IPS-NIHi7 (cell line): Measurements from ENCODE around the gene OTP.

Experiments
- DNase-seq: peaks from one replicate; pipeline ENCODE4 v3.0.0; 2012; ENCODE audit warnings: mixed read lengths; ENCODE audit errors: extremely low spot score

OTP gene

GRCh38 chr5:77637998-77638762 lies at the start of gene OTP:
OTP (minus strand) TSS chr5:77638713; CDS start chr5:77638549, 164 bp downstream.
- DNase-seq, result no peak

DNA sequence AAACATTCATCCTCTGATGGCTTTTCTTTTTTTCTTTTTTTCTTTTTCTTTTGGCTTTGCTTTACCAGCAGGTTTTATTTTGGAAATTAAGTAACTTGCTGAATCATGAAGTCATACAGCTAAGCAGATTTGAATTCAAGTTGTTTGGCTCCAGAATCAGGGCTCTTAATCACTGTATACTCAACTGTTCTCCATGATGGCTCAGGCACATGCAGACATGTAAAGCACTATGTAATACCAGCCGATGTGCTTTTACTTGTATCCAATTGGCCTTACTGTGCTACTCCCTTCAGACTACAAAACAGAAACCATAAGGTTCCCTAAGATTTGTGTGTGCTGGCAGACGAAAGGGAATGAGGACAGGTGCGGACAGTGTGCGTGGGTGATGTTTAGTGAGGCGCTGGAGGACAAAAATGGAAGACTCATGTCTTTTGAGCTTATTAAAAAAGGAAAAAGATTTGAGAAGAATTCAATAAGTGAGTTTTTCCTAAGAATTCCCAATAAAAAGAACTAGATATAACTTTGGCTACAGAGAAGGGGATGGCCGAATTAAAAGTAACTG lies 44.7 kb upstream of the OTP start:
- no peak for DNase-seq

GRCh38 chr5:77670526-77670925 lies 32.0 kb upstream of the OTP start:
- DNase-seq, result no peak

- no peak for DNase-seq
These were observed 31.2 kb upstream of the OTP start for GRCh38 chr5:77669677-77670076.

DNA sequence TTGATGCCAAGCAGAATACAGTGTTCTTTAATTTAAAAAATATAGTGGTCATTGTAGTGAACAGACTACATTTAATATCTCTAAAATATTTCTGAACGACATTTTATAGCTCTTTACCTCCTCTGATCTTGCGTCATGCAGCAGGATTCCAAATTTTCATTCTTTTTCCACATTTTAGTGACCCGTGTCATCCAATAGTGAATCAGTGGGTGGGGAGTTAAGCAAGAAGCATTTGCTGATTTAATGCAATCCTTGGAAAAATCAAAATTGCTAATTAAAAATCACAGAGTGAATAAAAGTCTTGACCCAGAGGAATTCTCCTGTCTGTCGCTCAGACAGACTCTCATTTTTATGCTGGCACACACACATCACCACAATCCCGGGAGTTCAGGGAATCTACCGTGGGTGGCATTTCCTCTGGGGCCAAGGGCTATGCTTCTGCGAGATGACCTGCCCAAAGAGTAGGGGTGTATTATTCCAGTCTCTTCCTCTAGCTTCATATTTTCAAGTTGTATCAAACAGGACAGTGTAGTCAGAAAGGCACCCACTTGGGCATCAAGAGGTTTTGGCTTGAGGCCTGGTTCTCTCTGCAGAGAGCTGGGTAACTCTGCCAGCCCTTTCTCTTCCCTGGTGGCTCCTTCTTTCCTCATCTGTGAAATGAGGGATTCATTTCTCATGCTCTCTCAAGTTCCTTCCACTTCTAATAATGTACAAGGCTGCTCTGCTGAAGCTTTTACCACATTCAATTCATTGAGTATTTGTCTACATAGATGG lies 24.8 kb upstream of the OTP start:
- DNase-seq, result no peak

DNA sequence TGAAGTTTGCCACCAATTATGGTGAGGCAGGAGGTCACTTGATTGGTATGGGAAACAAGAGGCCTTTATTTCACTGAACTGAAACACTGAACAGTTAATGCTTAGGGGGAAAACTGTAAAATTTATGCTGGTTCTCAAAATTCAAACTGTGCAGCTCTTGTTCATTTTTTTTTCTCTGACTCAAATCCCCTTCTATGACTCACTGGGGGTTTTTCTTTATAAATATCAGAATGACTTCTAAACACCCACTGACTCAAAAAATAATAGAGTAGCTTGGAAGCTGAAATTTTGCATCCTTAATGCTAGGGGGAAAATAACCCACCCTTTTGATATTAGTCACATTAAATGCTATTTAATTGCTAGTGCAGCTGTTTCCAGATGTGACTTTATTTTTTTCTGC lies 24.1 kb upstream of the OTP start:
- DNase-seq, result no peak

DNA sequence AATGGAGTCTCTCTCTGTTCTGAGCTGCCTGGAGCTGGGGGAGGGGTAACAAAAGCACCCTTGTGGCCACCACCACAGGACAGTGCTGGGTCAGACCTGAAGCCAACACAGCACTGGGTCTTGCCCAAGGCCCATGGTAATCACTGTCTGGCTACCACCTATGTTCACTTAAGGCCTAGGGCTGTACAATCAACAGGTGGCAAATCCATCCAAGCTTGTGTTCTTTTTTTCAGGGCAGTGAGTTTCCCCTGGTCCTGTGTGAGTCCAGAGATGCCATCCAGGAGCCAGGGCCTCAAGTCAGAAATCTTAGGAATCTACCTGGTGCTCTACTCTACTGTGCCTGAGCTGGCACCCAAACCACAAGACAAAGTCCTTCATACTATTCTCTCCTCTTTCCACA lies 20.1 kb upstream of the OTP start:
- DNase-seq, result no peak

DNA sequence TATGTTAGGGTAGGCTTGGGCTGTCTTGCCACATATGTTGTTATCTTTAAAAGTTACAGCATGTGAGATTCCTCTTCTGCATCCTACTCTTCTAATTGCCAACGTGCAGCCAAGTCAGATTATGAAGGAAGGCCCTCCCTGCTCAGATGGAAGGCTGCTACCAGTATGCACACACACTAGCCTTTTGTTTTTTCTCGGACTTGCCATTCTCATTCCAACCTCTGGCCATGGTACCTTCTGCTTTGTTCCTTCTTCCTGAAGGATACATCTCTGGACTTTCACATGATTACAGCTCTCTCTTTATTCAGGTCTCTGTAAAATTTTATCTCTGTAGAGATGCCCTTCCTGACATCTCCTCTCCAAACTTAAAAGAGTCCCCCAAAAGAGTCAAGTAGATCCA lies 12.8 kb upstream of the OTP start:
- DNase-seq, result no peak

DNA sequence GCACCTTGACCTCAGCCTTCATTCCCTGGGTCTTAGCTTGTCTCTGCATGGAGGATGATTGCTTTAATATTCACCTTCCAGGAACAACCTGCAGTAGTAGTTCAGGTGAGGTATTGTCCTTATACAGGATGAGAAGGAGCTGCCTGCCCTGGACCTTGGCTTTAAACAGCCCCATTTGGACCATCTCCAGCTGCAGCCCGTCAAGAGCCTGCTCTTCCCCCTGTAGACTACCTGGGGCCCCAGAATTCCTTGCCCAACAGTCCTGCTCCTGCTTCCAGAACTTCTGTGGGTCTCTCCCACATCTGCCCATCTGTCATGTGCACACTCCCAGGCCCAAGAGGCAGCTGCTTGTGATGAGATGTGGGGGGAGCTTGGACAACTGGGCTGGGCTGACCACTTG lies 12.2 kb upstream of the OTP start:
- no peak for DNase-seq

DNA sequence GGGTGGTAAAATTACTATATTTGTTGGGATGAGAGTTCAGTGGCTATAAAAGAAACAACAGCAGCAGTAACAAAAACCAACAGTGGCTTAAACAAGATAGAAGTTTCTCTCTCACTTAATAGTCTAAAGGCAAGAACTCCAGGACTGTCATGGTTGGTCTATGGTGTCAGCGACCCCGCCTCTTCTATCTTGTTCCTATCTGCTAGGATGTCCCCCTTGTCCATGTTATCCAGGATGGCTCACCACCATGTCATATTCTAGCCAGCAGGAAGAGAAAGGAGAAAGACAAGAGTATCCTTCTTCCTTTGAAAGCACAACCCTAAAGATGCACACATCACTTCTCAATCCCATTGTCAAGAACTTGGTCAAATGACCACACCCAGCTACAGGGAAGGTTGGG lies 11.3 kb upstream of the OTP start:
- DNase-seq, result no peak

DNA sequence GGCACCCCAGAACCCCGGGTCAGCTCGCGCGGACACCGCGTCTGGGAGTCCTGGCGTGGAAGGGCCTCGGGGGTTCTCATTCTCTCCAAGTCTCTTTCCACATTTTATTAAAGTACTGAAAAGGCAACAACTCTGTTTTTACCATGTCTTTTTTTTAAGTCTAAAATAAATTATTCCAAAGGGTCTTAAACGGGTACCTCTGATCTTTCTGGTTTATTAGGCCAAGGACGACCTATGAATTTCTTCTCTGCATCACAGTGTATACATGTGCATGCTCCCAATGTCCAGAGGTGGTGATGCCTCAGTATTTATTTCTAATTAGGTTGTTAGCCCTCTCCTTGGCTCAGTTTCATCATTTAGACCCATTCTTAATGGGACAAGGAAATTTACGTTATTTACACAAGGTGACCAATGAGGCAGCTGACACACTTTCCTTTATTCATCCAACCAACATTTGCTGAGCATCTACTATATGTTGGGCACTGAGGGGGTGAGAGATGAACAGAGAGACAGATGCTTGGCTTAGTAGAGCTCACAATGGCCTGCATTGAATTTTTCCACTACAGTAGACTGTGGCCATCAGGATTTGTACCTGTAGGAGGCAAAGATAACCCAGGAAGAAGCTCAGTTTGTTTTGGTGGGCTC lies 7.6 kb upstream of the OTP start:
- no peak for DNase-seq

DNA sequence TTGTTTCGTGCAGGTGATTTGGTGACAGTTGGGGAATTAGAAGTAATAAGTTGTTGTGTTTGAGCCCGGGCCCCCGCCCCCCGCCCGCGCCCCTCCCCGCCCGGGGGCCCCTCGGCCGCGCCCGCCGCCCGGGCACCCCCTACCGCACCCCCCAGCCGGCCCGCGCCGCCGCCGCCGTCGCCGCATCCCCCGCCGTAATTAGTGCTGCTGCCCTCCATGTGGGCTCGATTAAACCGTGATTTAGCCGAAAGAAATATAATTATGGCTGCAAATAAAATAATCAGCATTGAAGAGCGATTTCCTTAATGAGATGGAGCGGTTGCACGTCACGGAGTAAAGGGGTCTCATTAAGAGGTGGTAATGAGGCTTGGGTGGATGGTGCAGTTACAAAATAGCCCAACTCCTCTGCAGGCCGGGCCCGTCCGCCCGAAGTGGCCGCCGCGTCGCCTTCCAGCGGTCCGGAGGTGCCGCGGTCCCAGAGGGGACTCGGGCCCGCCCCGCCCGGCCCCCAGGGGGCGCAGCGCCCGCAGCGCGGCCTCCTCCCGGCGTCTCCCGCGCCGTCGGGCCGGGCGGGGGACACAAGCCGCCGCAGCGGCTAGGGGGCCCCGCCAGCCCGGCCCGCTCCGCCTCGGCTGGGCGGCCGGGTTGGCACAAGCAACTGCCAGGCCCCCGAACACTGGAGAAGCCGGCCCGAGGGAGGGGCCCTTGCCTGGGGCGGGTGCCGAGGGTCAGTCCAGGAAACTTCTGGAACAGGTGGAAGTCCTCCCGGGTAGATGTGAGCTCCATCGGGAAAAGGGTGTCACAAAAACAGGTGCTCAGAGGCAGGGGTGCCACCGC lies 6.9 kb upstream of the OTP start:
- DNase-seq, result peak; percentile 89

DNA sequence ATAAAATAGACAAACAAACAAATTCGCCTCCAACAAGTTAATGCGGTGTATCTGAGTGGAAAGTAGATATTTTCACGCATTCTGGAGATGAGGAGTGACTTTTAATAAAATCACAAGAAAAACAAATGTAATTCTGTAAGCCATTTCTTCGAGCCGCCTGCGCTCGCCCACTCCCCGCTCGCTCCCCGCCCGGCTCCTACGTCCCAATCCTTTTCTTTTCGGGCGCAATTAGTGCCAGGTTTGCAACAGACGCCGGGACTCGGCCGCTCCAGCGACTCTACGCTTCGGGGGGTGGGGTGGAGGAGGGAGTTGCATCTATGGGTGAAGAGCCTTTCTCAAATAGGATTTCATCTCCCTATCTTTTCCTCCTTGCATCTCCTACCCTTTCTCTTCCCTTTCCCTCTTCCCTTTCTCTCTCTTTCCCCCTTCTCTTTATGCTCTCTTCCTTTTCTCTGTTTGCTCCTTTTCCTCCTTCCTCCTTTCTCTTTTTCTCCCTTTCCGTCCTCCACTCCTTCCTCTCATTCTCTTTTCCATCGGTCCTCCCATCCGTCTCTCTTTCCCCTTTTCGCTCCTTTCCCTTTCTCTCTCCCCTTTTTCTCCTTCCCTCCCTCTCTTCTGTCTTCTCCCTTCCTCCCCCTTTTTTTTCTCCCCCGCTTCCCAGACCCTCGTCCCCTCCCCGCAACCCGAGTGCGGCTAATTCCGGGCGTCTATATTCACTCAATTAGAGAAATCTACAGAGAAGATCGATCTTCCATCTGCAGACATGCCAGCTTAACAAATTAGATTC lies 6.1 kb upstream of the OTP start:
- peak; percentile 39 for DNase-seq

DNA sequence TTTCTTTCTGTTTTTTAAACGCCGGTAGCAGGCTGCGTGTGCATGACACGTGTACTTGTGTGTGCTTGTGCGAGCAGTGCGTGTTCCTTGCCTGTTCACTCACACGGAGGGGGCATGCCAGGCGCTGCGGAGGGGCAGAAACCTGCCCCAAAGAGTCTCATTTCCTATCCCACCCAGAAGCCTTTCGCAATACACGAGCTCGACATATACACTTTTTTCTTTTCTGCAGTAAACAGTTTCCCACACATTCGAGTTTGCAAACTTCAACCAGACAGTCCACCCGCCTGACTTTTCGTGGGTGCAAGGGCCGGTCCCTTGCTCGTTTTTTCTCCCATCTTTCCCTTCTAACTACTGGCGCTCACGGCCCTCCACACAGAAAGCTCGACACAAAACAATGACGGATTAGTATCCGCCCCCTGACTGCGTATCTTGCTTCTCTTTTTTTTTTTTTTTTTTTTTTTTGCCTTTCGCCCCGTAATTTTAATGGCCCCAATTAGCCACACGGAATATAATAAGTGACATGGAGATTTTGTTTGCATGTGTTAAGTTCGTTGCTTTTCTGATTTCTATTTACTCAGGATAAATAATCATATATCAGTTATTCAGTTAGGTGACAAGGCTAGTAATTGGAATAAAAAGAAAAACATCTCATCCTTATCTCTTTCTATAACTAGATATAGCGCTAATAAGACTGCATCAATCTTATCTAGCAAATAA lies 5.3 kb upstream of the OTP start:
- no peak for DNase-seq

DNA sequence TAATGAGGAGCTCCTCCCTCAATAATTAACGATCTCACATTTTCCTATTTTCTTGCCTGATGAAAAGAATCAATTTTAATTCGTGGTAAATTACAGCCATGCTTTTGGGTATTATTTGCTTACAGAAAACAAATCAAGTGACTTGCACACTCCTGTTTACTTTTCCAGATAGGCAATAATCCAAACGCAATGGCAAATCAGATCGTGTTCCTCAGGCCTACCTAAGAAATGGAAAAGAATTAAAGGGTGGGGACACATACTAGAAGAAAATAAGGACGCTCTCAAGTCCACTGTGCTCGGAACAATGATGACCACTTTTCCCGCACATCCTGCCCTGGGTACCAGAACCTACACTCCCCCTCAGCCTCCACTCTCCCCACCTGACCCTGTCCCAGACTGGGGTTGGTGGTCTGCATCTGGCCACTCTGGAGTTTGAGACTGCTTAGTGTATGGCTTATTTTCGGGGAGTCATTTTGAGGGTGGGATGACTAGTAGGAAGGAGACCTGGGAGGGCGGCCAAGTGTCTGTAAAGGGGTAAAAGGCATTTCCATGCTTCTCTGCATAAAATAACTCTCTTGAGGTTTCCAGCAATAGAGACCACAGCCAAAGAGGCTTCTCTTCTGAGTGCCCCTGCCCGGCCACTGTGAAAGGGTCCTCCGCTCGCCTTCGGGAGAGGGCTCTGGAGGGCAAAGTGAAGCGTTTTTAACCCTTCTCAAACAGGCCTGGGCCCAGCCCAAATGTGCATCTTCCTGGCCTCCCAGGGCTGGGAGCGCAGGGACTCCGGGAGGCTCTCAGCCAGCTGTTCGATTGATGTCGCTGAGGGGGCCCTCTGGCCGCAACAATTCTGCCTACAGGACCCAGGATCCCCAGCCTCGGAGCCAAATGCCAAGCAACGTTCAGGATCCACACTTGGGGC lies 4.5 kb upstream of the OTP start:
- DNase-seq, result peak; percentile 41

DNA sequence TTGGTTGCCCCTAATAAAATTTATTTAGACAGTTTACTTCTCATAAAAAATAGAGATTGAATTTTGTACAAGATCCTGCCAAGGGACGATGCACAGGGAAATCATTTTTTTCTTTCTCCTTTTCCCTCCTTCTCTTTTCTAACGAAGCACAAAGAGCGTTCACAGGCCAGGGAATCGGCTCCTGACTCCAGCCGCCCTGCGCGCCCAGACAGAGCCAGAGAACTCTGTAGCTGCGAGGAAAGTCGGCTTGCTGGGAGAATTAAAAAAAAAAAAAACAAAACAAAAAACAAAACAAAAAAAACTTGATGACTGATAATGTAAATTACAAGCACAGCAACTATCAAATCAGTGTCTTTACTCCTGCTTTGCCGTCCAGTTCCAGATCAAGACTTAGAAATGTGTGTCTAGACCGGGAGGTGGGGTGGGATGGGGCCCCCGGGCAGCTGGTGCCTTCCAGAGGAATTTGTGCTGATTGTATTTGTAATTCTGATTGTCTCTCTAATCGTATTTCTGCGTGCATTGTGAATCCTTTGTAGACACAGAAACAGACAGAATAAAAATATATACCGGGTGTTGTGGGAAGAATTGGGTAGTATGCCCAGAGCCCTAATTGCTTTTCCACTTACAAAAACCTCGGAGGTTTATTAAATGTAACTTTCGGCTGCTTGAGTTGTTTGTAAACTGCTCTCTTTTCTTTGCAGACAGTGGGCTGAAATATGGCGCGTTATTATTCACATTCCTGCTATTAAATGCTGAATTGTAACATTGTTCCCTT lies 3.6 kb upstream of the OTP start:
- DNase-seq, result no peak

DNA sequence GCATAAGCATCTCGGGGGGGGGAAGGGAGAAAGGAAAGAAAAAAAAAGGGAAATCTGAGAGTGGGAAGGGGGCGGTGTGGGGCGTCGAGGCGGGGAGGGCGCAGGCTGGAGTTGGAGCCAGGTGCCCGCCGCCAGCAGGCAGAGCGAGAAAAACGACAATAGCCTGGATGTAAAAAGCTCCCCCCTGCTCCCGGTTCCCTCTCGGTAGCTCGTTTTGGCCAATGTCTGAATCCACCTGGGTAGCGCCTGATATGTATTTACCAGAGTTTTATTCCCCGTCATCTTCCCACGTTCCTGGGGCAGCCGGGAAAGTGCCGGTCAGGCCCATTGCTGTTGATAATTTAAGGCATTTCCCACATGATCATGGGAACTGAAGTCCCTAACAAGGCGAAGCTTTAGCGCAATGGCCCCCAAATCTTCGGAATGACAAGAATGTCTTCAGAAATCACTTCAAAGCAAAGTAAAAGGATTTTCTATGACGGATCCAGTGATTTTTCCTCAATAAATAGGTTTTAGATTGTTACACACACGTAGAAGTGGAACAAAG lies 3.0 kb upstream of the OTP start:
- DNase-seq, result peak; percentile 19
